Central memory CD8-positive, alpha-beta T cell (primary cell): ENCODE measurements around the gene YWHAB.

ENCODE experiments used
- ATAC-seq: fragments of 150-1000 bp; cut with Tn5 transposase; replicated peaks from 2 replicates; pipeline ENCODE4 v1.10.0; 2022; ENCODE audit warnings: mild to moderate bottlenecking, moderate FRiP score, moderate number of reproducible peaks; ENCODE audit not compliant: poor library complexity, severe bottlenecking; ENCODE audit errors: extremely low read depth
- DNase-seq, 2 donors: peaks; one replicate each; pipeline ENCODE4 v3.0.0; 2021; ENCODE audit warnings: low spot score in 2 of 2
- H3K27ac Mint-ChIP-seq: one replicate; pipeline ENCODE4 v1.8.0; 2022; ENCODE audit warnings: low read depth, mild to moderate bottlenecking, moderate library complexity, mixed read lengths
- H3K27me3 Mint-ChIP-seq: one replicate; pipeline ENCODE4 v1.8.0; 2022; ENCODE audit warnings: mixed read lengths
- H3K36me3 Mint-ChIP-seq: one replicate; pipeline ENCODE4 v1.8.0; 2022; ENCODE audit warnings: mild to moderate bottlenecking, moderate library complexity, mixed read lengths; ENCODE audit not compliant: insufficient read depth
- H3K4me1 Mint-ChIP-seq: one replicate; pipeline ENCODE4 v1.8.0; 2022; ENCODE audit warnings: mixed read lengths
- H3K4me3 Mint-ChIP-seq: one replicate; pipeline ENCODE4 v1.8.0; 2022; ENCODE audit warnings: mild to moderate bottlenecking, moderate library complexity, mixed read lengths
- H3K9me3 Mint-ChIP-seq: one replicate; pipeline ENCODE4 v1.8.0; 2022; ENCODE audit warnings: mixed read lengths

YWHAB gene

DNA sequence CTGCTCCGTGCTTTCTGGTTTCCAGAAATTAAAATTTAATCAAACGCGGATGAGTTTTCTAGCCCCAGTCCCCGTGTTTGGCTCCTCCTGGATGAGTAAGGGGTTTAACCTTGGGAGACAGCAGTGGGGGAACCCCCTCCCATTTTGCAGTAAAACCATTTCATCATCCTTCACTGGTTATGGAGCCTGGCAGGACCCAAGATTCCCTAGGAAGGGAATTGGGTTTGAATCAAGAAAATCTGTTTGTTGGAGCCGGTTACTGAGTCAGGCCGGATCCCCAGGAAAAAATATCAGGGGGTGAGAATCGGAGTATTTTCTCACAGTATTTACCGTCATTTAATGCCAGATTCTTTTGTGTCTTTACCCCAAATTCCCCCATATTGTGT is 754 bp downstream of the YWHAB start:
- Mint-ChIP-seq H3K36me3 (peaks cover 27% of the 10 kb centered on the region), H3K4me1 (peaks cover 63% of the 10 kb centered on the region), H3K4me3 (peak overlapping the region; percentile 95), H3K27ac (peak overlapping the region; percentile 96), H3K27me3 (no peaks in the 10 kb centered on the region), H3K9me3 (no peaks in the 10 kb centered on the region)
- no peak for DNase-seq
- ATAC-seq = no peak

DNA sequence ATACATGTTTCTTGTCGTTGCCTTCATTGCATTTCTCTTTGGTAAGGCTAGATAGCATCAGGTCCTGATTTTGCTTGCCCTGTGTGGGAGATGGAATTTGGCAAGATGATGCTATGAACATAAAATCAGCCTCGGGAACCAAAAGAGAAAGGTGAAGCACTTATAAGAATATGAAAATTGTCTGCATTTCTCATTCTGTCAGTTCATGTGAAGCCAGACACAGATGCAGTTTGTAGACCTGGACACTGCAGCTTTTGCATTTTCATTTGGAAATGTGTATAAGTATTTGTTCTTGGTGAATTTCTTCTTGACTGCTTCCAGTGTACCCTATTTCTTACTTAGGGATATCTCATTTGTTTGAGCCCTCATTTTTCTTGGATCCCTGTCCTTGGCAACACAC is 1.3 kb downstream of the YWHAB start:
- Mint-ChIP-seq H3K4me1 (peaks cover 69% of the 10 kb centered on the region), H3K27ac (peak overlapping the region; percentile 96), H3K27me3 (no peaks in the 10 kb centered on the region), H3K36me3 (peaks cover 32% of the 10 kb centered on the region), H3K9me3 (no peaks in the 10 kb centered on the region), H3K4me3 (peak overlapping the region; percentile 95)
- DNase-seq = no peak
- ATAC-seq = no peak

DNA sequence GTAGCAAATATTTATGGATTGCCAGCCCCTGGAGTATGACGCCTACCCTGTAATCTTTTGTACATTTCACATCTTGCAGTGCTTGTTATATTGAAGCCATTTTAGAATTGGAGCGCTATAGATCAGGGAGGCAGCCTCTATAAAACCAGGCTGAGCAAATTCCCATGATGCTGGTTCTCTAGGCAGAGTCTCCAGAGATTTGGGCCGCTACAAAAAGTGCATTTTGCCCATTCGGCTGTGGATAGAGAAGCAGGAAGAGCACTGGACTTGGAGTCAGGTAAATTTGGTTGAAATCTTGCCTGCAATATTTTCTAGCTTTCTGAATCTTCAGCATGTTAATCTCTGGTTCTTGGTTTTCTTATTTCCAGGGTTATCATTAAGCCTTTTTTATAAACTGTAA is 2.0 kb downstream of the YWHAB start:
- ATAC-seq = no peak
- H3K9me3 Mint-ChIP-seq = no peaks in the 10 kb centered on the region
- H3K27me3 Mint-ChIP-seq = no peaks in the 10 kb centered on the region
- no peak for DNase-seq
- peaks cover 75% of the 10 kb centered on the region for H3K4me1 Mint-ChIP-seq
- peak overlapping the region; percentile 95 for H3K4me3 Mint-ChIP-seq
- peak overlapping the region; percentile 96 for H3K27ac Mint-ChIP-seq
- H3K36me3 Mint-ChIP-seq = peaks cover 32% of the 10 kb centered on the region

DNA sequence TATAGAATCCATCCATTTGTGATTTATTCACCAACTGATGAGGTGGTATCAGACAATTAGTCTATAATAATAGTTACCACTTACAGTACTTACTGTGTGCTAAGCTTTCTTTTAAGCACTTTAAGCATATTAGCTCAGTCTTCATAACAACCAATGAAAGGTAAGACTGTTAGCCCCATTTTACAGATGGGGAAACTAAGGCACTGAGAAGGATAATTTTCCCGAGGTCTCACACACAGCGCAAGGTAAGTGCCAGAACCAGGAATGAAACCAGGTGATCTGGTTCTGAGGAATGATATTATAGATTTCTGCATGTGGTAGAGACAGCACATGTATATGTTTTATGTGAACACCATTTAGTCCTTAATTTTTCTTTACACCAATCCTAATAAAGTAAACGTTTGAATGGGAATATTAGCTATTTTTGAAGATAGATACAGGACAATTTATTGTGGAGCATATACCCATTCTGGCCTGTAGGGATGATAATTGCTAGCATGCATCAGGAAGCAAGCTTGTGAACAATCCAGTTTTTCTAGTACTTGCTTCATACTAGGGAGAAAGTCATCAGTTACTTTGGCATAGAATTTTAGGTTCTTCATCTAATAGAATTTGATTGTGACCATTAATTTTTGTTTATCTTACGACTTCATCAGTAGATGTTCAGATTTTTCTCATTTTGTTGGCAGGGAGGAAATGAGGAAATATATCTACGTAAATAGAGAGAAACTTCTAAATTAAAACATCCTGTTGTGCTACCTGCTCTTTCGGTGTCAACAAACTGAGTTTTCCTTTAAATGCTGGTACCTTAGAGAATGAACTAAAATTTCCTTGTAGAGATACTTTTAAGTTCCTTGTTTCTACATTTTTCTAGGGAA is 3.0 kb downstream of the YWHAB start:
- H3K4me3 Mint-ChIP-seq = peak overlapping the region; percentile 95
- peak overlapping the region; percentile 65 for H3K27ac Mint-ChIP-seq
- peaks cover 33% of the 10 kb centered on the region for H3K36me3 Mint-ChIP-seq
- H3K4me1 Mint-ChIP-seq = peaks cover 82% of the 10 kb centered on the region
- no peaks in the 10 kb centered on the region for H3K27me3 Mint-ChIP-seq
- no peak for DNase-seq
- no peak for ATAC-seq
- no peaks in the 10 kb centered on the region for H3K9me3 Mint-ChIP-seq

DNA sequence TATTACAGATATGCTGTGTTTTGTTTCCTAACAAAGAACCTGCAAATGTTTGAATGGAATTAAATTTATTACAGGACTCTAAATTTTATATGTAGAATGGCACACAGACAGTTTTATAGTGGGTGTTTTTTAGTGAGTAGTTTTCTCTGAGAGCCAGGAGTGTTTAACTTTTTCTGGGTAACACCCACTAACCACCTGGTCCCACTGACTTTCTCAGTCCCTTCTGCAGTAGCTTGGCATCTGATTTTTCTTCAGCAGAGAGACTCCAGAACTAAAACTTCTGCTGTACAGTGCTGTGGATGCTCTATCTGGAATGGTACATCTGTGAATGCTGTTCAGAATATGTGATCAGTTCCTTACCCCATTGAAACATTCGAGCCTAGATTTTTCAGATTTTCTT is 6.3 kb downstream of the YWHAB start:
- peak overlapping the region; percentile 58 for H3K27ac Mint-ChIP-seq
- peaks cover 35% of the 10 kb centered on the region for H3K36me3 Mint-ChIP-seq
- peaks cover 90% of the 10 kb centered on the region for H3K4me1 Mint-ChIP-seq
- no peaks in the 10 kb centered on the region for H3K9me3 Mint-ChIP-seq
- peak overlapping the region; percentile 36 for H3K4me3 Mint-ChIP-seq
- no peak for DNase-seq
- H3K27me3 Mint-ChIP-seq = no peaks in the 10 kb centered on the region
- ATAC-seq = peak; percentile 21

DNA sequence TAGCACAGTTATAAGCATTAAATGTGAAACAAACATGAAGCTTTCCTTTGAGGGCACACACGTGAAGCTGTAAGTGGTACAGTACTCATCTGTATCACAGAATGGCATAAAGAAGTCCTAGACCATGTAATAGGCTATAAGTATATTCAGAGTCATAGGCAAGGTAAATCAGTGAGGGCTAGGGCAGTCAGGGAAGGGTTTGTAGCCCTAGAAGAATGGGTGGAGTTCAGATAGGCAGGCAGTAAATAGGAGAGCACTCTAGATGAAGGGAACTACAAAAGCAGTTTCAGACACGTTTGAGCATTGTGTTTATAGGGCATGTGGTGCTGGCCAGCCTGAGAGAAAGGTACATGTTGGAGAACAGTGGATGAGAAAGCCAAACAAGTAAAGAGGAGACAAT is 9.5 kb downstream of the YWHAB start:
- peak overlapping the region; percentile 54 for H3K27ac Mint-ChIP-seq
- no peaks in the 10 kb centered on the region for H3K9me3 Mint-ChIP-seq
- ATAC-seq (no peak), DNase-seq (no peak)
- H3K27me3 Mint-ChIP-seq = no peaks in the 10 kb centered on the region
- H3K36me3 Mint-ChIP-seq = peaks cover 27% of the 10 kb centered on the region
- H3K4me3 Mint-ChIP-seq = peak overlapping the region; percentile 36
- H3K4me1 Mint-ChIP-seq = peaks cover 75% of the 10 kb centered on the region

DNA sequence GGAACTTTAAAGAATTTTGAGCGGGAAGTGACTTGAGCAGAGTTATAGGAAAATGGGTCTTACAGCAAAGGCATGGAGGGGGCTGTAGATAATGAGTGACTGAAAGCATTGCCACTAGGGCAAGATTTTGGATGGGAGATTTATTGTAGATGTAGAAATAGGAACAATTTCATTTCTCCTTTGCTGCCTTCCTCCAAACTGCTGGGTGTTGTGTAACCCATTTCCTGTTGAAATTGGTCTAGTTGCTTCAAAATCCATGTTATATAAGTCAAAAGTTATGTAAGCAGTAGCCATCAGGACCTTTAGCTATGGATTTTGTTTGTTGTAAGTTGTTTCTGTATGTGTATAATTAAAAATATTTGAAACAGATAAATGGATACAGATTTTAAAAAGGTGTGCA is 11.1 kb downstream of the YWHAB start:
- H3K9me3 Mint-ChIP-seq = no peaks in the 10 kb centered on the region
- H3K4me3 Mint-ChIP-seq = peak overlapping the region; percentile 39
- no peak for DNase-seq
- H3K27ac Mint-ChIP-seq = peak overlapping the region; percentile 54
- no peaks in the 10 kb centered on the region for H3K27me3 Mint-ChIP-seq
- peaks cover 73% of the 10 kb centered on the region for H3K4me1 Mint-ChIP-seq
- ATAC-seq = no peak
- H3K36me3 Mint-ChIP-seq = peaks cover 31% of the 10 kb centered on the region

DNA sequence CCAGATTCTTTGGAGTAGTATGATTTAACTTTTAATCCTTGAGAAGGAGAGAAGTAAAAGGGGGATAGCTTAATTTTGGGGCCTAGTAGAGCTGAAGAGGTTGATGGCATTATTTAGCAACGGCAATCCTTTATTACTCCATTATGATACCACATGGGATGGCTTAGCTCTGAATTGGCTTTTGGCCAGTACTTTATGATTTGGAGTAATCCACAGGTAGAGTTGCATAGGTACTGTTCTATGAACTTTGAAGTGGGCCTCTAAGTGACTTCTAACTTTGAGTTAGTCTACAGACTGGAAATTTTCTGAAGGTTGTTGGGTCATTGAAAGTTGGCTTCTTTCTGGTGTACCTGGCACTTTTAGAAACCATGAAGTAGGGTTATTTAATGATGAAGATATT is 11.6 kb downstream of the YWHAB start:
- DNase-seq = no peak
- Mint-ChIP-seq H3K4me1 (peaks cover 69% of the 10 kb centered on the region), H3K4me3 (peak overlapping the region; percentile 39)

DNA sequence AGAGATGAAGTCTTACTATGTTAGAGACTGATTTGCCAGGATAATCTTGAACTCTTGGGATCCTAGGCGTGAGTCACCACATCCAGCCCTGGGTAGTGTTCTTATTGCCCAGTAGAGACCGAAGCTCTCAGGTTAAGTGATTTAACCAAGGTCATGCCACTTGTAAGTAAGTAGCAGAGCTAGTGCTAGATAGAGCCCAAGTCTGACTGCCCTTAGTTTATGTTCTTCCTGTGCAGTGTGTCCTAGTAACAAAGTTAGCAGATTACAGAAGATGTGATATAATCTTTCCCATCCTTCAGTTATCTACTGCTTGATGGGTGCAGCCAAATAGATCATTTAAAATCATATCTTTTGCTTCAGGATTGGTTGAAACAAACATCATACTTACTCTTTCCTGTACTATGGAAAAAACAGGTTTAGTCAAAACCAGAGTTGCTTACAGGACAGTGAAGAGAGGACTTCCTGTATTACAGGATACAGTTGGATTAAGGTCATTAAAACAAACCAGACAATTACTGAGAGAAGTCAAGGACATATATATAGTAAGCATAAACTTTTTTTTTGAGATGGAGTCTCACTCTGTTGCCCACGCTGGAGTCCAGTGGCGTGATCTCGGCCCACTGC is 14.8 kb downstream of the YWHAB start:
- Mint-ChIP-seq H3K4me1 (peaks cover 49% of the 10 kb centered on the region), H3K36me3 (peaks cover 53% of the 10 kb centered on the region), H3K4me3 (no peak overlapping the region), H3K9me3 (no peaks in the 10 kb centered on the region), H3K27me3 (no peaks in the 10 kb centered on the region), H3K27ac (peak overlapping the region; percentile 44)
- no peak for DNase-seq
- ATAC-seq = no peak

More for the DNA sequence above, 11.6 kb downstream of the YWHAB start:
- no peak for ATAC-seq
- H3K36me3 Mint-ChIP-seq = peaks cover 32% of the 10 kb centered on the region
- no peaks in the 10 kb centered on the region for H3K9me3 Mint-ChIP-seq
- peak overlapping the region; percentile 54 for H3K27ac Mint-ChIP-seq
- no peaks in the 10 kb centered on the region for H3K27me3 Mint-ChIP-seq

DNA sequence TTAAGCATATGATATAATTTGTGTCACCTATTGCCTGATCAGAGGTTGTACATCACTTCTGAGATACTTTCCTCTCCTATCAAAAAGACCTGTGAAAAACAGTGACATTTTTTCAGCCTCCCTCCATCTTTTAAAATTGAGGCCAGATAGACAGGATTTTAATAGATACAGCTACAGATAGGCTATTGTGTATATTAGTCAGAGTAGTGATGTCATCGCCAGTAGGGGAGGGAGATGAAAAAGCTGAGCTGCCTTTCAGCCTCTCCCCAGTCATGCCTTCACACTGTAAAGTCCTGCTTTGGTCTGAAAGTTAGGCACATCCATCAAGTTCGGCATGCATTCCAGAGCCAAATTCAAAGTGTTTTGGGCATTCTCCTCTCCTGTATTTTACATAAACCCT is 16.5 kb downstream of the YWHAB start:
- no peaks in the 10 kb centered on the region for H3K27me3 Mint-ChIP-seq
- no peak for ATAC-seq
- DNase-seq = no peak
- peaks cover 64% of the 10 kb centered on the region for H3K36me3 Mint-ChIP-seq
- H3K27ac Mint-ChIP-seq = no peak overlapping the region
- no peaks in the 10 kb centered on the region for H3K9me3 Mint-ChIP-seq
- no peak overlapping the region for H3K4me3 Mint-ChIP-seq
- peaks cover 33% of the 10 kb centered on the region for H3K4me1 Mint-ChIP-seq

DNA sequence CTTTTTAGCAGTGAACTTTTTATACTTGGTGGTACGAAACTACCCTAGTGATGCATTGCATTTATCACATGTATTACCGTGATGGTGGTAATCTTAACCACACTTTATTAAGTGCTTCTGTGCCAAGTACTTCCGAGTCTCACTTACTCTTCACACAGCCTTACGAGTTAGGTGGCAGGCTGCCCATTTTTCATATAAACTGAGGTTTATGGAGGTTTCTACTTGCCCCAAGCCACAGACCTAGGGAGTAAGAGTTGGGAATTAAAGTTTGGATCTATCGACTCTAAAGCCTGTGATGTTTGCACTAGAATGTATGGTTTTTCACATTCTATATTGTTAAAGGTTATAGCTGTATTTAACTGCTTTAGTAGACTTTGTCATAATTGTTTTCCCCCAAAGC is 18.9 kb downstream of the YWHAB start:
- no peak overlapping the region for H3K27ac Mint-ChIP-seq
- ATAC-seq (no peak), DNase-seq (no peak)
- peaks cover 70% of the 10 kb centered on the region for H3K36me3 Mint-ChIP-seq
- H3K27me3 Mint-ChIP-seq = no peaks in the 10 kb centered on the region
- H3K4me3 Mint-ChIP-seq = no peak overlapping the region
- peaks cover 19% of the 10 kb centered on the region for H3K4me1 Mint-ChIP-seq
- H3K9me3 Mint-ChIP-seq = no peaks in the 10 kb centered on the region

DNA sequence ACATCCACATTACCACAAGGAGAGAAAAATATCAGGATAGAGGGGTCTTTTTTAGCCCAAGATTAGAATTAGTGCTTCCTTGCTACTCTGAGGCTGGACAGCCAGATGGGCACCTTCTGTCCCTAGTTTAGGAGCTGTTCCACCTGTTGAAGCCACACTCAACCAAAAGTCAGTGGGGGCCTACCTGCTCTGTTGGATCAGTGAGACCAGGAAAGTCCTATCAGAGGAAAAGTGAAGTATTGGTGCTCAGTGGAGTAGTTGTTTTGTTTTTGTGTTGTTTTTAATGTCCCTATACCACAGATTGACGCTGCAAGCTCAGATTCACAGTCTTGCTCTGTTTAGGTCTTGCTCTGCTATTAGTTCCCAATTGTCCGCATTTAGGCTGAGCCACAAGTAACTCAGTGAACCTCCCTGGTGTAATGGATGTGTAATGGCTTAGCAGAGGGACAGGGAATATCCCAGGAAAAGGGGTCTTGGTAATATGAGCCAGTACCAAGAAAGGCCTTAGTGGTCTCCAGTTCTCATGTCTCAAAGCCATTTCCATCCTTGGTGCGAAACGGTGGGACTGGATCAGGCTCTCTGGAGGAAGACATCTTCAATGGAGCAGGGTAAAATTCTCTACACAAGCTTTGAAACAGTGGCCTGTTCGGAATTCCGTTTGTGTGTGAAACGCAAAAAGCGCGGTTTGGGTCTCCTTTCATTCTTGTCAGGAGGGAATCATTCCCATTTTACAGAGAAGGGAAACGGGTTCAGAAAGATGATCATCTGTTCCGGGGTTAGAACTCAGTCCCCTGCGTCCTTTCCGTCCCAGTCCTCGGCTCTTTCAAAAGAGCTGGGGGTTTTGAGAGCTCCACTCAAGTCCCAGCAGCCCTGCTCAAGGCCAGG is 23.7 kb downstream of the YWHAB start:
- H3K27ac Mint-ChIP-seq = no peak overlapping the region
- H3K27me3 Mint-ChIP-seq = no peaks in the 10 kb centered on the region

More for the DNA sequence above, 23.7 kb downstream of the YWHAB start:
- H3K4me1 Mint-ChIP-seq = no peaks in the 10 kb centered on the region
- H3K9me3 Mint-ChIP-seq = no peaks in the 10 kb centered on the region
- H3K4me3 Mint-ChIP-seq = peak overlapping the region; percentile 77
- peaks cover 40% of the 10 kb centered on the region for H3K36me3 Mint-ChIP-seq
- DNase-seq = no peak
- no peak for ATAC-seq
